Prostate gland (tissue), 2 donors: Measurements from ENCODE around the gene CPNE1. TPM values are rescaled to one million over a fixed set of nuclear protein-coding genes. Genes with fewer than 3 reads are reported as not detected.

Experiments
- DNase-seq: peaks from one replicate; pipeline ENCODE4 v3.0.0-alpha.2; 2019; ENCODE audit warnings: low spot score
- H3K27ac ChIP-seq, 2 donors: fragments of 200-600 bp; sonication (generic); 2 replicates each; pipeline ENCODE4 v1.5.1; 2017 to 2019
- H3K27me3 ChIP-seq: fragments of 200-600 bp; sonication (generic); replicated peaks from 2 replicates; pipeline ENCODE4 v1.5.1; 2019; ENCODE audit not compliant: insufficient read depth
- H3K36me3 ChIP-seq, 2 donors: fragments of 200-600 bp; sonication (generic); 1 replicate in 1 of 2; 2 replicates in 1 of 2; pipeline versions ENCODE4 v1.5.1 to v1.8.1; 2017 to 2019
- H3K4me1 ChIP-seq: fragments of 200-600 bp; sonication (generic); replicated peaks from 2 replicates; pipeline ENCODE4 v1.5.1; 2019
- H3K4me3 ChIP-seq, 2 donors: fragments of 200-600 bp; sonication (generic); 2 replicates each; pipeline ENCODE4 v1.5.1; 2017 to 2019
- H3K9me3 ChIP-seq: fragments of 200-600 bp; sonication (generic); 2 replicates; pipeline ENCODE4 v1.5.1; 2017
- CTCF ChIP-seq, 4 experiments: fragments of 200-600 bp in 2 of 4; fragments of 450-650 bp in 2 of 4; sonication (generic) in 2 of 4; IDR thresholded peaks; 1 replicate in 3 of 4; 2 replicates in 1 of 4; pipeline ENCODE4 v1.5.1; 2016 to 2019; ENCODE audit warnings: antibody characterized with exemption in 4 of 4, mild to moderate bottlenecking in 2 of 4, moderate library complexity in 2 of 4
- POLR2A ChIP-seq: fragments of 450-650 bp; IDR thresholded peaks from one replicate; pipeline ENCODE4 v1.6.1; 2016; ENCODE audit warnings: antibody characterized with exemption, mild to moderate bottlenecking
- POLR2AphosphoS5 ChIP-seq: sonication (generic); formaldehyde crosslinking; IDR thresholded peaks from one replicate; pipeline ENCODE4 v1.6.1; 2017; ENCODE audit warnings: antibody characterized with exemption
- WGBS: methylation state at CpG from one replicate; pipeline ENCODE4 v1.1.5; 2018; 5-methylcytosine and 5-hydroxymethylcytosine counted together
- intact Hi-C: fragments of 100-400 bp; cut with DNase I; formaldehyde crosslinking; loops from one replicate; pipeline ENCODE4 v1.14.2; 2022
- total RNA-seq, 2 donors: library from RNA; depleted of rRNA; stranded (reverse); fragments of >200 nt; gene quantifications; one replicate each; pipeline ENCODE4 v1.1.0, GENCODE V29; 2016

CPNE1 gene
- total RNA-seq, 2 donors from 2014 or later: 90.1 to 91.4 TPM

DNA sequence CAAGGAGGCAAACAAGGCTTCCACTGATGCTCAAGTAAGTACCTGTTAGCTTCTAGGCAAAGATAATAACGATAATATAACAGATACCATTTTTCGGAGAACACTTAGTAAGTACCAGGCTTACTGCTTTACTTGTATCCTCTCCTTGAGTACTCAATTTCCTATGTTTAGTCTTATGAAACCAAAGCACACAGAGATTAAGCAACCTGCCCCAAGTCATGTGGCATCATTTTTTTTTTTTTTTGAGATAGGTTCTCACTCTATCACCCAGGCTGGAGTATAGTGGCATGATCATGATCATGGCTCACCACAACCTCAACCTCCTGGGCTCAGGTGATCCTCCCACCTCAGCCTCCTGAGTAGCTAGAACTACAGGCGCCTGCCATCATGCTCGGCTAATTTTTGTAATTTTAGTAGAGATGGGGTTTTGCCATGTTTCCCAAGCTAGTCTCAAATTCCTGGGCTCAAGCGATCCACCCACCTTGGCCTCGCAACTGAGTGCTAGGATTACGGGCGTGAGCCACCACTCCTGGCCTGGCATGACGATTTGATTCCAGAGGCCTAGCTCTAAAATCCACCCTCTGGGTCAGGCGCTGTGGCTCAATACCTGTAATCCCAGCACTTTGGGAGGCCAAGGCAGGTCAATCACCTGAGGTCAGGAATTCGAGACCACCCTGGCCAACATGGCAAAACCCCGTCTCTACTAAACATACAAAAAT lies 35.1 kb downstream of the CPNE1 start:
- Histone ChIP-seq H3K36me3 (peaks cover 9 to 33% of the 10 kb centered on the region in 2 donors), H3K9me3 (no peaks in the 10 kb centered on the region), H3K4me3 (no peak overlapping the region), H3K27ac (no peak overlapping the region), H3K4me1 (no peaks in the 10 kb centered on the region), H3K27me3 (no peaks in the 10 kb centered on the region)
- TF ChIP-seq CTCF (IDR thresholded peaks at IDR 0.05): no peak
- no peak for TF ChIP-seq POLR2AphosphoS5
- 94% methylated on average over 12 of the region's 12 CpGs for WGBS
- no peak for DNase-seq
- intact Hi-C loops: no loop called here

GRCh38 chr20:35627121-35627520 lies 37.6 kb downstream of the CPNE1 start:
- DNase-seq: no peak
- WGBS: 91% methylated on average over 7 of the region's 8 CpGs
- Histone ChIP-seq H3K27me3 (no peaks in the 10 kb centered on the region), H3K4me1 (no peaks in the 10 kb centered on the region), H3K9me3 (no peaks in the 10 kb centered on the region), H3K36me3 (peaks cover 9 to 33% of the 10 kb centered on the region in 2 donors), H3K4me3 (no peak overlapping the region), H3K27ac (no peak overlapping the region)
- intact Hi-C loops: no loop called here
- TF ChIP-seq POLR2AphosphoS5 (no peak), CTCF (IDR thresholded peaks at IDR 0.05) (no peak), POLR2A (no peak)

- TF ChIP-seq POLR2AphosphoS5 (no peak), CTCF (IDR thresholded peaks at IDR 0.05) (no peak), POLR2A (no peak)
- peaks cover 8 to 27% of the 10 kb centered on the region in 2 donors for H3K36me3 ChIP-seq
- no peak for DNase-seq
- intact Hi-C loops: no loop called here
- H3K4me3 ChIP-seq: no peak overlapping the region
- 72% methylated on average over 13 of the region's 13 CpGs for WGBS
- H3K27me3 ChIP-seq: no peaks in the 10 kb centered on the region
- H3K27ac ChIP-seq: no peak overlapping the region
- no peaks in the 10 kb centered on the region for H3K9me3 ChIP-seq
- no peaks in the 10 kb centered on the region for H3K4me1 ChIP-seq
Observed at GRCh38 chr20:35626386-35627001, 38.2 kb downstream of the CPNE1 start.

DNA sequence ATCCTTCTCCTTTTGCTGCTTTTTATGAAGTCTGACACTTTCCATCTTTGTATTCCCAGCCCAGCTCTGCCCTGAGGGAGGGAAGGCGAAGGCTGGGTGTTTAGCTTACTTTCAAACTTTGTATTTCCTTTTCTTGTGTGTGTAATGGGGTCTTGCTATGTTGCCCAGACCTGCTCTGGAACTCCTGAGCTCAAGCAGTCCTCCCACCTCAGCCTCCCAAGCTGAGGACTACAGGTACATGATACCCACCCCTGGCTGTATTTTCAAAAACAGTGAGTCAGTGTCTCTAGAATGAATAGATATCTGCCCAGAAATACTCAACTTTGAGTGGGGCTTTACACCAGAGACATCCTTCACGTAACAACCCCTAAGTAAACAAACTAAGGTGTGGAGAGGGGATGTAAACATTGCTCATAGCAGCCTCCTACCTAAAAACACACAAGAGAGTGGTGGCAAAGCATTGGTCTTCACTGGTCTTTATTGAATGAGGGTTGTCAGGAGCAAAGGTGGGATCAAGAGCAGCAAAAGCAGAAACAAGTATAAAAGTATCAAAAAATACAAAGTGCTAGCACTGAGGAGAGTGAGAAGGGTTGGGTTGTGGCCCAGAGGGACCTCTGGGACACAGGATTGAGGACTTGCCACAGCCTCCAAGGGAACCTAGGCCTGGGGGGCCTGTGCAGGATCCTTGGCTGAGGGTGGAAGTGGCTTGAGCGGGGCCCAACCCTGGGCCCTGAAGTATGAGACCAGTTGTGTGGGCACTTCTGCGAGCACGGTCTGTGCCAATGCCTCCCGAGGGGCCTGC lies 38.9 kb downstream of the CPNE1 start:
- TF ChIP-seq POLR2A (no peak), POLR2AphosphoS5 (no peak), CTCF (IDR thresholded peaks at IDR 0.05) (no peak)
- Histone ChIP-seq H3K4me3 (no peak overlapping the region), H3K27ac (no peak overlapping the region), H3K9me3 (no peaks in the 10 kb centered on the region), H3K4me1 (no peaks in the 10 kb centered on the region), H3K36me3 (peaks cover 6 to 20% of the 10 kb centered on the region in 2 donors), H3K27me3 (no peaks in the 10 kb centered on the region)
- intact Hi-C loops: no loop called here
- no peak for DNase-seq
- 88% methylated on average over 6 of the region's 6 CpGs for WGBS
